ENCODE data around the gene PDE9A. TPM values are rescaled to one million over a fixed set of nuclear protein-coding genes. Genes with fewer than 3 reads are reported as not detected.

The PDE9A gene
- total RNA-seq, 1 donor from 2014 or later: 2.0 TPM

GRCh38 chr21:42703965-42704364 is 50.5 kb downstream of the PDE9A start:
- H3K4me3 ChIP-seq (ENCODE audit: low read depth, low read length): no peak overlapping the region
- DNase-seq (ENCODE audit: low read depth): no peak
- TF ChIP-seq, protein P1, sequence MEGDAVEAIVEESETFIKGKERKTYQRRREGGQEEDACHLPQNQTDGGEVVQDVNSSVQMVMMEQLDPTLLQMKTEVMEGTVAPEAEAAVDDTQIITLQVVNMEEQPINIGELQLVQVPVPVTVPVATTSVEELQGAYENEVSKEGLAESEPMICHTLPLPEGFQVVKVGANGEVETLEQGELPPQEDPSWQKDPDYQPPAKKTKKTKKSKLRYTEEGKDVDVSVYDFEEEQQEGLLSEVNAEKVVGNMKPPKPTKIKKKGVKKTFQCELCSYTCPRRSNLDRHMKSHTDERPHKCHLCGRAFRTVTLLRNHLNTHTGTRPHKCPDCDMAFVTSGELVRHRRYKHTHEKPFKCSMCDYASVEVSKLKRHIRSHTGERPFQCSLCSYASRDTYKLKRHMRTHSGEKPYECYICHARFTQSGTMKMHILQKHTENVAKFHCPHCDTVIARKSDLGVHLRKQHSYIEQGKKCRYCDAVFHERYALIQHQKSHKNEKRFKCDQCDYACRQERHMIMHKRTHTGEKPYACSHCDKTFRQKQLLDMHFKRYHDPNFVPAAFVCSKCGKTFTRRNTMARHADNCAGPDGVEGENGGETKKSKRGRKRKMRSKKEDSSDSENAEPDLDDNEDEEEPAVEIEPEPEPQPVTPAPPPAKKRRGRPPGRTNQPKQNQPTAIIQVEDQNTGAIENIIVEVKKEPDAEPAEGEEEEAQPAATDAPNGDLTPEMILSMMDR (conservative IDR thresholded peaks at IDR 0.05; ENCODE audit: low read depth, low read length): no peak

DNA sequence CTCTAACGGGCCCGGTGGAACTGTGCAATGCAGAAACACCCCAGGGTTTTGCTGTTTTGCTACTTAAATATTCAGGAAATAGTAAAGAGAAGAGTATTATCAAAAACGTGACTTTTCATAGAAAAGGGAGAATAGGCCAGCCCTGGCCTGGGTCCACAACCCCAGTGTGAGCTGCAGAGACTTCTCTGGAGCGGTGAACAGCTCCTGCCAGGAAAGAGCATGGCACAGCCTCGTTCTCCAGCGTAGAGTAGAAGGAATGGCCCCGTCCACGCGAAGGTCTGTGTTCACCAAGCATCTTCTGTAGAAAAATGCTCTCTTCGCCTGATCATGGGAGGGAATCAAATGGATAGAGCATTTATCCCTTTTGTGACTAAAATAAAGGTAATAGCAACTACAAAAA is 51.4 kb downstream of the PDE9A start:
- no peak for DNase-seq (ENCODE audit: low read depth)
- TF ChIP-seq, protein P1 (conservative IDR thresholded peaks at IDR 0.05; ENCODE audit: low read depth, low read length): no peak

GRCh38 chr21:42705346-42705745 is 51.9 kb downstream of the PDE9A start:
- TF ChIP-seq, protein P1 (conservative IDR thresholded peaks at IDR 0.05; ENCODE audit: low read depth, low read length): no peak
- no peak overlapping the region for H3K4me3 ChIP-seq (ENCODE audit: low read depth, low read length)
- DNase-seq (ENCODE audit: low read depth): no peak

More for the DNA sequence above, 51.4 kb downstream of the PDE9A start:
- H3K4me3 ChIP-seq (ENCODE audit: low read depth, low read length): no peak overlapping the region

GRCh38 chr21:42705746-42706374 is 52.4 kb downstream of the PDE9A start:
- TF ChIP-seq, protein P1 (conservative IDR thresholded peaks at IDR 0.05; ENCODE audit: low read depth, low read length): no peak
- no peak overlapping the region for H3K4me3 ChIP-seq (ENCODE audit: low read depth, low read length)
- DNase-seq (ENCODE audit: low read depth): no peak

- TF ChIP-seq, protein P1 (conservative IDR thresholded peaks at IDR 0.05; ENCODE audit: low read depth, low read length): no peak
- H3K4me3 ChIP-seq (ENCODE audit: low read depth, low read length): no peak overlapping the region
- DNase-seq (ENCODE audit: low read depth): no peak
Measured at GRCh38 chr21:42706765-42707164, 53.3 kb downstream of the PDE9A start.

- no peak for DNase-seq (ENCODE audit: low read depth)
Measured at GRCh38 chr21:42707207-42707830, 53.9 kb downstream of the PDE9A start.

More at GRCh38 chr21:42707207-42707830, 53.9 kb downstream of the PDE9A start:
- TF ChIP-seq, protein P1 (conservative IDR thresholded peaks at IDR 0.05; ENCODE audit: low read depth, low read length): no peak
- H3K4me3 ChIP-seq (ENCODE audit: low read depth, low read length): no peak overlapping the region

Data from epithelial cell of proximal tubule (primary cell).